SK-N-SH (cell line): ENCODE data around the gene DAB2. TPM values are rescaled to one million over a fixed set of nuclear protein-coding genes. Genes with fewer than 3 reads are reported as not detected.
"Not testable (repeated sequence)": the region's sequence is repeated elsewhere in the genome, so short reads cannot be mapped to it uniquely, and the experiment has no call there.

ENCODE experiments used
- CTCF ChIA-PET: fragments of 300-600, 350-600 bp; formaldehyde crosslinking; extraction: SDS; loops from one replicate; lab custom pipeline; 2021; lab: Yijun Ruan, JAX
- POLR2A ChIA-PET: fragments of 350-600 bp; sonication (Branson Sonifier 250); formaldehyde crosslinking; extraction: SDS; loops from one replicate; lab custom pipeline; 2020; ENCODE audit warnings: antibody characterized with exemption, inconsistent platforms; lab: Yijun Ruan, JAX
- DNase-seq: peaks from one replicate; pipeline ENCODE4 v3.0.0; 2012
- H2AFZ ChIP-seq: fragments of 200-600 bp; sonication (generic); 2 replicates; pipeline ENCODE4 v1.8.1; 2016; ENCODE audit warnings: antibody characterized with exemption, mild to moderate bottlenecking, low read depth
- H3F3A ChIP-seq: fragments of 200-600 bp; sonication (generic); replicated peaks from 2 replicates; pipeline ENCODE3; 2016; ENCODE audit warnings: antibody characterized with exemption, mild to moderate bottlenecking; ENCODE audit not compliant: insufficient read depth
- H3K27ac ChIP-seq, 2 experiments: fragments of 200-500 bp in 1 of 2; fragments of 200-600 bp in 1 of 2; sonication (Bioruptor generic) in 1 of 2; sonication (generic), shearing (Covaris generic) in 1 of 2; 2 replicates each; pipeline versions ENCODE4 v1.5.1 to v1.6.1; 2014 to 2016; ENCODE audit warnings: low read depth in 2 of 2, inconsistent platforms in 1 of 2, low read length in 1 of 2, mild to moderate bottlenecking in 1 of 2, mixed read lengths in 1 of 2
- H3K27me3 ChIP-seq: fragments of 200-600 bp; sonication (generic), shearing (Covaris generic); 2 replicates; pipeline ENCODE4 v1.6.1; 2016; ENCODE audit warnings: mixed run types; ENCODE audit not compliant: insufficient read depth
- H3K36me3 ChIP-seq, 2 experiments: fragments of 200-500 bp in 1 of 2; fragments of 200-600 bp in 1 of 2; sonication (Bioruptor generic) in 1 of 2; sonication (generic) in 1 of 2; replicated peaks in 1 of 2; 2 replicates each; pipeline versions ENCODE3 to v1.5.1; 2014 to 2016; ENCODE audit warnings: low read length in 1 of 2, mild to moderate bottlenecking in 1 of 2; ENCODE audit not compliant: insufficient read depth in 2 of 2, control insufficient read depth in 1 of 2
- H3K4me1 ChIP-seq, 2 experiments: fragments of 200-500 bp in 1 of 2; fragments of 200-600 bp in 1 of 2; sonication (Bioruptor generic) in 1 of 2; sonication (generic), shearing (Covaris generic) in 1 of 2; 2 replicates each; pipeline versions ENCODE4 v1.5.1 to v1.6.1; 2014 to 2016; ENCODE audit warnings: low read depth in 1 of 2, low read length in 1 of 2, mixed run types in 1 of 2; ENCODE audit not compliant: insufficient read depth in 2 of 2, control insufficient read depth in 1 of 2
- H3K4me2 ChIP-seq: fragments of 200-600 bp; sonication (generic), shearing (Covaris generic); 2 replicates; pipeline ENCODE4 v1.6.1; 2017; ENCODE audit warnings: mixed run types
- H3K4me3 ChIP-seq, 2 experiments: fragments of 200-500 bp in 1 of 2; fragments of 200-600 bp in 1 of 2; sonication (Bioruptor generic) in 1 of 2; sonication (generic), shearing (Covaris generic) in 1 of 2; 2 replicates each; pipeline versions ENCODE4 v1.5.1 to v1.8.1; 2014 to 2016; ENCODE audit warnings: low read depth in 2 of 2, inconsistent platforms in 1 of 2, low read length in 1 of 2, mild to moderate bottlenecking in 1 of 2, mixed read lengths in 1 of 2, moderate library complexity in 1 of 2
- H3K79me2 ChIP-seq: fragments of 200-600 bp; sonication (generic); 2 replicates; pipeline ENCODE4 v1.8.1; 2017; ENCODE audit warnings: mild to moderate bottlenecking; ENCODE audit not compliant: insufficient read depth
- H3K9ac ChIP-seq: fragments of 200-600 bp; sonication (generic); 2 replicates; pipeline ENCODE4 v1.6.1; 2017; ENCODE audit warnings: mixed run types
- H3K9me2 ChIP-seq: fragments of 200-600 bp; sonication (generic); 2 replicates; pipeline ENCODE4 v1.6.1; 2017; ENCODE audit warnings: mixed run types
- H3K9me3 ChIP-seq: fragments of 200-600 bp; sonication (generic); 2 replicates; pipeline ENCODE4 v1.6.1; 2017; ENCODE audit warnings: mixed run types, mild to moderate bottlenecking, moderate library complexity
- H4K20me1 ChIP-seq: fragments of 200-600 bp; sonication (generic); 2 replicates; pipeline ENCODE4 v1.6.1; 2017; ENCODE audit warnings: mild to moderate bottlenecking, mixed run types; ENCODE audit not compliant: insufficient read depth
- CHD2 ChIP-seq: fragments of 150-350 bp; IDR thresholded peaks from 2 replicates; pipeline ENCODE4 v1.6.1; 2018; ENCODE audit warnings: low read length; ENCODE audit not compliant: partially characterized antibody
- ELF1 ChIP-seq: IDR thresholded peaks from 2 replicates; pipeline ENCODE4 v1.4.0; 2012
- EP300 ChIP-seq, 2 experiments: IDR thresholded peaks; 2 replicates each; pipeline versions ENCODE4 v1.4.0 to v1.6.1; 2012; ENCODE audit warnings: borderline replicate concordance in 1 of 2, low read depth in 1 of 2, low read length in 1 of 2
- FOSL2 ChIP-seq: IDR thresholded peaks from 2 replicates; pipeline ENCODE4 v1.4.0; 2012; ENCODE audit warnings: low read depth, mild to moderate bottlenecking, moderate library complexity, borderline replicate concordance
- FOXJ3 ChIP-seq: sonication (generic); formaldehyde crosslinking; IDR thresholded peaks from 2 replicates; pipeline ENCODE4 v1.5.1; 2020; ENCODE audit warnings: mild to moderate bottlenecking, missing genetic modification reagents
- GATA2 ChIP-seq: sonication (generic); formaldehyde crosslinking; IDR thresholded peaks from 2 replicates; pipeline ENCODE4 v1.5.0; 2020; ENCODE audit warnings: mild to moderate bottlenecking, missing genetic modification reagents
- MEF2A ChIP-seq: IDR thresholded peaks from 2 replicates; pipeline ENCODE4 v1.4.0; 2012; ENCODE audit warnings: low read depth, borderline replicate concordance
- NFIC ChIP-seq: IDR thresholded peaks from 2 replicates; pipeline ENCODE4 v1.4.0; 2012; ENCODE audit warnings: borderline replicate concordance
- NRF1 ChIP-seq: IDR thresholded peaks from 2 replicates; pipeline ENCODE4 v1.6.1; 2012; ENCODE audit warnings: low read depth, mild to moderate bottlenecking, low read length
- RAD21 ChIP-seq: IDR thresholded peaks from 2 replicates; pipeline ENCODE4 v1.6.1; 2012; ENCODE audit warnings: mild to moderate bottlenecking, low read length
- RFX5 ChIP-seq: IDR thresholded peaks from 2 replicates; pipeline ENCODE4 v1.6.1; 2012; ENCODE audit warnings: mild to moderate bottlenecking, improper control_type of control experiment, low read length
- SIN3A ChIP-seq: IDR thresholded peaks from 2 replicates; pipeline ENCODE4 v1.6.1; 2012; ENCODE audit warnings: low read depth, mild to moderate bottlenecking, low read length, moderate library complexity, borderline replicate concordance
- SMC3 ChIP-seq: IDR thresholded peaks from 2 replicates; pipeline ENCODE4 v1.6.1; 2012; ENCODE audit warnings: low read depth, low read length, improper control_type of control experiment
- TAF1 ChIP-seq: IDR thresholded peaks from 2 replicates; pipeline ENCODE4 v1.6.1; 2012; ENCODE audit warnings: low read depth, mild to moderate bottlenecking, low read length, moderate library complexity, borderline replicate concordance
- TCF12 ChIP-seq: IDR thresholded peaks from 2 replicates; pipeline ENCODE4 v1.4.0; 2012
- TEAD4 ChIP-seq: IDR thresholded peaks from 2 replicates; pipeline ENCODE4 v1.4.0; 2012; ENCODE audit warnings: mild to moderate bottlenecking, borderline replicate concordance; ENCODE audit not compliant: insufficient read depth
- YY1 ChIP-seq: IDR thresholded peaks from 2 replicates; pipeline ENCODE4 v1.4.0; 2012; ENCODE audit warnings: low read depth, mild to moderate bottlenecking
- WGBS: methylation state at CpG from one replicate; pipeline ENCODE4 v1.1.6; 2017; ENCODE audit warnings: low lambda C conversion rate; 5-methylcytosine and 5-hydroxymethylcytosine counted together
- polyA plus RNA-seq, 3 experiments: library from polyadenylated mRNA; depleted of rRNA; stranded (reverse); fragments of >200 nt; gene quantifications; 2 replicates each; pipeline ENCODE4 v1.2.3, GENCODE V29; 2012
- TF ChIP-seq, protein P1 (sequence below): IDR thresholded peaks from 2 replicates; pipeline ENCODE4 v1.6.1; 2012; ENCODE audit warnings: mild to moderate bottlenecking, low read depth, low read length, moderate library complexity
- TF ChIP-seq, protein P2 (sequence below): IDR thresholded peaks from 2 replicates; pipeline ENCODE4; 2012

Gene DAB2
- polyA plus RNA-seq, 1 of the 3 experiments (the other 2 are of a cell fraction) = 23.7 TPM

DNA sequence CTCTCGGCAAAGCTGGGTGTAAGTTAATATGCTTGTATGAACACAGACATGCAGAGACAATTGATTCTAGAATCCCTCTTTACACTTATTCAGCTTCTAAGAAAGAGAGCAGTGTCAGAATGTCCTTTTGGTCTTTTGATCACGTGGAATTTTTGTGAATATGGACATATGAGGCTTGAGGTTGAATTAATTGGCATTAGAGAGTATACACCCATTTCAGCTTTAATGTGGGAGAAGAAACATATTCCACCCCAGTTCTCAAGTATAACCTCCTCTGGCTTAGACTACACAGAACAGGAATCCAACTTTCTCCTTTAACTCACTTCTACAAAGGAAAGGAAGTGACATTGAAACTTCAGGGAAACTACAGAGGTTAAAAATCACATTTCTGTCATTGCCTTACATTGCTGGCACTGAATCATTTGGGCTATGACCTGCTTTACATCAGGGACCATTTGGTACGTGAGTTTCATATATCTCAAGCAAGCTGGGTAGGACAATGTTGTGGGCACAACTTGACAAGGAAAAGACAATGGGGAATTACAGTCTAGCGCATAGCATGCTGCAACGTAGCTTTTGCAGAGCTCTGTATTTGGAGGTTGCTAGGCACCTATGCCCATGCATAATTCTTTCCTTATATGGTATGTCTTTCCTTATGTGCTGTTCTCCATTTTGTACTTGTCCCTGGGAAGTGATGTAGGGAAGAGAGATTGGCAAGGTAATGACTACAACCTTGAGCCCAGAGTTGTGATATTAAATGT, 19.5 kb downstream of the DAB2 start:
- Histone ChIP-seq H3K9me2 (no peaks in the 10 kb centered on the region), H4K20me1 (no peaks in the 10 kb centered on the region), H3K27me3 (no peaks in the 10 kb centered on the region), H3K4me2 (no peak overlapping the region), H3K4me3 (no peak overlapping the region), H3K79me2 (peaks cover 80% of the 10 kb centered on the region), H2AFZ (no peak overlapping the region), H3K9me3 (no peaks in the 10 kb centered on the region), H3K27ac (no peak overlapping the region; a peak in 1 of 4 replicates), H3K4me1 (peaks cover 0 to 12% of the 10 kb centered on the region in 2 experiments; a peak in 2 of 4 replicates), H3K36me3 (peaks cover 2 to 7% of the 10 kb centered on the region in 2 experiments), H3K9ac (no peak overlapping the region), H3F3A (peaks cover 20% of the 10 kb centered on the region)
- ChIA-PET CTCF (no interaction called here), POLR2A (no interaction called here)
- no peak for DNase-seq
- TF ChIP-seq EP300 (IDR thresholded peaks at IDR 0.05; ENCODE audit: borderline replicate concordance in 1 of 2, low read depth in 1 of 2, low read length in 1 of 2) (no peak), FOXJ3 (no peak), TEAD4 (no peak), MEF2A (no peak), CHD2 (no peak), YY1 (no peak), ELF1 (no peak), SMC3 (no peak), NRF1 (no peak), TCF12 (no peak), NFIC (no peak), RFX5 (no peak), RAD21 (no peak), GATA2 (CRISPR knock-in tag) (no peak), FOSL2 (no peak), SIN3A (no peak), TAF1 (no peak)
- TF ChIP-seq, protein P1, sequence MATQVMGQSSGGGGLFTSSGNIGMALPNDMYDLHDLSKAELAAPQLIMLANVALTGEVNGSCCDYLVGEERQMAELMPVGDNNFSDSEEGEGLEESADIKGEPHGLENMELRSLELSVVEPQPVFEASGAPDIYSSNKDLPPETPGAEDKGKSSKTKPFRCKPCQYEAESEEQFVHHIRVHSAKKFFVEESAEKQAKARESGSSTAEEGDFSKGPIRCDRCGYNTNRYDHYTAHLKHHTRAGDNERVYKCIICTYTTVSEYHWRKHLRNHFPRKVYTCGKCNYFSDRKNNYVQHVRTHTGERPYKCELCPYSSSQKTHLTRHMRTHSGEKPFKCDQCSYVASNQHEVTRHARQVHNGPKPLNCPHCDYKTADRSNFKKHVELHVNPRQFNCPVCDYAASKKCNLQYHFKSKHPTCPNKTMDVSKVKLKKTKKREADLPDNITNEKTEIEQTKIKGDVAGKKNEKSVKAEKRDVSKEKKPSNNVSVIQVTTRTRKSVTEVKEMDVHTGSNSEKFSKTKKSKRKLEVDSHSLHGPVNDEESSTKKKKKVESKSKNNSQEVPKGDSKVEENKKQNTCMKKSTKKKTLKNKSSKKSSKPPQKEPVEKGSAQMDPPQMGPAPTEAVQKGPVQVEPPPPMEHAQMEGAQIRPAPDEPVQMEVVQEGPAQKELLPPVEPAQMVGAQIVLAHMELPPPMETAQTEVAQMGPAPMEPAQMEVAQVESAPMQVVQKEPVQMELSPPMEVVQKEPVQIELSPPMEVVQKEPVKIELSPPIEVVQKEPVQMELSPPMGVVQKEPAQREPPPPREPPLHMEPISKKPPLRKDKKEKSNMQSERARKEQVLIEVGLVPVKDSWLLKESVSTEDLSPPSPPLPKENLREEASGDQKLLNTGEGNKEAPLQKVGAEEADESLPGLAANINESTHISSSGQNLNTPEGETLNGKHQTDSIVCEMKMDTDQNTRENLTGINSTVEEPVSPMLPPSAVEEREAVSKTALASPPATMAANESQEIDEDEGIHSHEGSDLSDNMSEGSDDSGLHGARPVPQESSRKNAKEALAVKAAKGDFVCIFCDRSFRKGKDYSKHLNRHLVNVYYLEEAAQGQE = no peak
- TF ChIP-seq, protein P2, sequence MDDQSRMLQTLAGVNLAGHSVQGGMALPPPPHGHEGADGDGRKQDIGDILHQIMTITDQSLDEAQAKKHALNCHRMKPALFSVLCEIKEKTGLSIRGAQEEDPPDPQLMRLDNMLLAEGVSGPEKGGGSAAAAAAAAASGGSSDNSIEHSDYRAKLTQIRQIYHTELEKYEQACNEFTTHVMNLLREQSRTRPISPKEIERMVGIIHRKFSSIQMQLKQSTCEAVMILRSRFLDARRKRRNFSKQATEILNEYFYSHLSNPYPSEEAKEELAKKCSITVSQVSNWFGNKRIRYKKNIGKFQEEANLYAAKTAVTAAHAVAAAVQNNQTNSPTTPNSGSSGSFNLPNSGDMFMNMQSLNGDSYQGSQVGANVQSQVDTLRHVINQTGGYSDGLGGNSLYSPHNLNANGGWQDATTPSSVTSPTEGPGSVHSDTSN = no peak
- 27% methylated on average over 5 of the region's 5 CpGs for WGBS

DNA sequence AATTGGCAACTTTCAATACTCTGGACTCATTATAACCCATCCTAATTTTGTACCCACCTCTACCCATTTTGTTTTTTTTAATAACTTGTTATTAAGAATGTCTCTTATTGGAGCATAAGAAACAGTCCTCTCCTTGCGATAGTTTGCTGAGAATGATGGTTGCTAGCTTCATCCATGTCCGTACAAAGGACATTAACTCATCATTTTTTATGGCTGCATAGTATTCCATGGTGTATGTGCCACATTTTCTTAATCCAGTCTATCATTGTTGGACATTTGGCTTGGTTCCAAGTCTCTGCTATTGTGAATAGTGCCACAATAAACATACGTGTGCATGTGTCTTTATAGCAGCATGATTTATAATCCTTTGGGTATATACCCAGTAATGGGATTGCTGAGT, 21.0 kb downstream of the DAB2 start:
- H3K4me2 ChIP-seq, H3K4me3 ChIP-seq, H3K27me3 ChIP-seq, H3K9ac ChIP-seq, H2AFZ ChIP-seq, DNase-seq, H3K9me2 ChIP-seq, H4K20me1 ChIP-seq, H3K9me3 ChIP-seq, H3K27ac ChIP-seq, H3K36me3 ChIP-seq, POLR2A ChIA-PET: not testable (repeated sequence)
- CTCF ChIA-PET = interaction anchor here (0.9 kb wide), 1 partner anchor 186 kb away, joined by 3 read pairs; no protein-coding TSS in a partner anchor
- H3K4me1 ChIP-seq = peaks cover 0 to 24% of the 10 kb centered on the region in 2 experiments; a peak in 3 of 4 replicates
- 31% methylated on average over 3 of the region's 3 CpGs for WGBS
- peaks cover 66% of the 10 kb centered on the region for H3K79me2 ChIP-seq
- peaks cover 34% of the 10 kb centered on the region for H3F3A ChIP-seq

DNA sequence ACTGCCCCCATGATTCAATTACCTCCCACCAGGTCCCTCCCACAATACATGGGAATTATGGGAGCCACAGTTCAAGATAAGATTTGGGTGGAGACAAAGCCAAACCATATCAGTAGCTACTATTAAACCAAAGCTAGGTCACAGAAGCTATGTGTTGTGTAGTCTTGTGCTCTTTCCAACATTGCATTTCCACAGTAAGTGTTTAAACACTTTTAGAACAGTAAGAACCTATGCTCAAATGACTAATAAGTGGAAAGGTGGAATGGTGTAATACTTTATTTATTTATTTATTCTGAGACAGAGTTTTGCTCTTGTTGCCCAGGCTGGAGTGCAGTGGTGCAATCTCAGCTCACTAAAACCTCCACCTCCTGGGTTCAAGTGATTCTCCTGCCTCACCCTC, 22.6 kb downstream of the DAB2 start:
- CTCF ChIA-PET = interaction anchor here (0.9 kb wide), 1 partner anchor 145 kb away, joined by 3 read pairs; no protein-coding TSS in a partner anchor
- H3K27ac ChIP-seq = peak overlapping the region in 1 of 2 experiments; percentile 99; a peak in 2 of 4 replicates

More for the DNA sequence above, 22.6 kb downstream of the DAB2 start:
- H3K27me3 ChIP-seq, H3K4me2 ChIP-seq, POLR2A ChIA-PET, H3K9me3 ChIP-seq, H2AFZ ChIP-seq, DNase-seq, H3K9ac ChIP-seq, H4K20me1 ChIP-seq, H3K4me3 ChIP-seq, H3K9me2 ChIP-seq: not testable (repeated sequence)
- Histone ChIP-seq H3K36me3 (peaks cover 0 to 14% of the 10 kb centered on the region in 2 experiments), H3F3A (peaks cover 45% of the 10 kb centered on the region), H3K4me1 (peaks cover 0 to 39% of the 10 kb centered on the region in 2 experiments; a peak in 3 of 4 replicates), H3K79me2 (peaks cover 63% of the 10 kb centered on the region)
